IPS-15b (cell line): ENCODE data around the gene HNF4A.
"Not testable (repeated sequence)": the region's sequence is repeated elsewhere in the genome, so short reads cannot be mapped to it uniquely, and the experiment has no call there.

Experiments
- H3K27me3 ChIP-seq: one replicate; pipeline ENCODE4 v1.6.1; 2013; ENCODE audit warnings: low read length; ENCODE audit not compliant: control insufficient read depth, insufficient read depth
- H3K36me3 ChIP-seq: one replicate; pipeline ENCODE4 v1.6.1; 2013; ENCODE audit warnings: low read length; ENCODE audit not compliant: control insufficient read depth, insufficient read depth
- H3K4me1 ChIP-seq: one replicate; pipeline ENCODE4 v1.6.1; 2013; ENCODE audit warnings: mild to moderate bottlenecking, low read length; ENCODE audit not compliant: control insufficient read depth, insufficient read depth
- H3K4me3 ChIP-seq: one replicate; pipeline ENCODE4 v1.5.1; 2013; ENCODE audit warnings: low read depth, low read length
- H3K9ac ChIP-seq: one replicate; pipeline ENCODE4 v1.6.1; 2013; ENCODE audit warnings: low read depth, mild to moderate bottlenecking, low read length
- H3K9me3 ChIP-seq: one replicate; pipeline ENCODE4 v1.6.1; 2013; ENCODE audit warnings: mild to moderate bottlenecking, low read length; ENCODE audit not compliant: control insufficient read depth, insufficient read depth

The HNF4A gene

GRCh38 chr20:44331201-44331600 is 24.3 kb upstream of the HNF4A start:
- H3K36me3 ChIP-seq = no peaks in the 10 kb centered on the region

GRCh38 chr20:44334306-44334705 is 21.2 kb upstream of the HNF4A start:
- H3K9ac ChIP-seq = no peak overlapping the region
- no peaks in the 10 kb centered on the region for H3K36me3 ChIP-seq
- H3K27me3 ChIP-seq = peaks cover 2% of the 10 kb centered on the region
- H3K4me3 ChIP-seq = no peak overlapping the region
- H3K9me3 ChIP-seq = no peaks in the 10 kb centered on the region
- no peaks in the 10 kb centered on the region for H3K4me1 ChIP-seq

More at GRCh38 chr20:44331201-44331600, 24.3 kb upstream of the HNF4A start:
- H3K9me3 ChIP-seq = no peaks in the 10 kb centered on the region
- no peaks in the 10 kb centered on the region for H3K4me1 ChIP-seq
- H3K4me3 ChIP-seq = no peak overlapping the region
- no peak overlapping the region for H3K9ac ChIP-seq
- H3K27me3 ChIP-seq = peaks cover 2% of the 10 kb centered on the region

GRCh38 chr20:44334709-44335108 is 20.8 kb upstream of the HNF4A start:
- Histone ChIP-seq H3K4me1 (no peaks in the 10 kb centered on the region), H3K27me3 (peaks cover 2% of the 10 kb centered on the region), H3K9me3 (no peaks in the 10 kb centered on the region), H3K9ac (no peak overlapping the region), H3K4me3 (no peak overlapping the region), H3K36me3 (no peaks in the 10 kb centered on the region)

DNA sequence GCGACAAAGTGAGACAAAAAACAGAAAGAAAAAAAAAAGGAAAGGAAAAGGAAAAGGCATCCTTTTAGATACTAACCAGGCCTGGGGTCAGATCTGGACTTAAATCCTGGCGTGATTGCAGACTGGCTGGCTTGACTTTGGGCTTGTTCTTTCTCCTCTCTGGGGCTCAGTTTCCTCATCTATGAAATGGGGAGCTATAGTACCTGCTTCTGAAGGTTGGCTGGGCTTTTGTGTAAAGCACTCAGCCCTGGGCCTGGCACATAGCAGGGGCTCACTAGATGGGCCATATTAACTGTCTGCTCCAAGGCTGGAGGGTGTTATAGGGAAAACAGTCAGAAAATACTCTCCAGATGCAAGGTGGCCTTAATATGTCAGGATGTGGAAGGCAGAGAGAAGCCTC is 19.8 kb upstream of the HNF4A start:
- H3K4me3 ChIP-seq = no peak overlapping the region
- no peak overlapping the region for H3K9ac ChIP-seq
- H3K36me3 ChIP-seq = no peaks in the 10 kb centered on the region
- H3K27me3 ChIP-seq = peaks cover 2% of the 10 kb centered on the region
- H3K4me1 ChIP-seq = no peaks in the 10 kb centered on the region
- H3K9me3 ChIP-seq = no peaks in the 10 kb centered on the region

DNA sequence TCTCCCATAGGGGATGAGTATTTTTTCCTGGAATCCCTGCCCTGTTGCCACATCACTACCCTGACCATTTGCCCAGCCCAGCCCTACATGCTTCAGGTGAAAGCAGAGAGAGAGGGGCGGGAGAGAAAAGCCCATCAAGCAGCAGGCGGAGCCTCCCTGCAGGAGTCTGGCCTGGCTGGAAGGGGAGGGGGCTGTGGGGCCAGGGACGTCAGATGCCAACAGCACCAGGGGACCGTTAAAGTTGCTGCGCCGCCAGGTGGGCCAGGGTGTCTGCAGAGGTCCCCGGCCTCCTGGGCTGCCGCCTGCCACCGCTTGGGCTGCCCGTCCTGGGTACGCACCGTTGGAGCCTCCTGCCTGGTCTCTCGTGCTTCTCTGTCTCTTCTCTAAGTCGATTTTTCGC is 19.4 kb upstream of the HNF4A start:
- Histone ChIP-seq H3K9ac (no peak overlapping the region), H3K9me3 (no peaks in the 10 kb centered on the region), H3K36me3 (no peaks in the 10 kb centered on the region), H3K4me3 (no peak overlapping the region), H3K27me3 (peaks cover 2% of the 10 kb centered on the region), H3K4me1 (no peaks in the 10 kb centered on the region)

GRCh38 chr20:44336725-44337380 is 18.6 kb upstream of the HNF4A start, which contains the start of gene R3HDML:
R3HDML (plus strand) TSS chr20:44337043; CDS start chr20:44337158, 115 bp downstream.
- no peaks in the 10 kb centered on the region for H3K4me1 ChIP-seq
- H3K36me3 ChIP-seq = no peaks in the 10 kb centered on the region
- H3K9ac ChIP-seq = no peak within 1 kb of the TSS
- H3K27me3 ChIP-seq = peaks cover 2% of the 10 kb centered on the region
- H3K9me3 ChIP-seq = no peaks in the 10 kb centered on the region
- H3K4me3 ChIP-seq = no peak within 1 kb of the TSS

GRCh38 chr20:44342248-44342647 is 13.3 kb upstream of the HNF4A start:
- Histone ChIP-seq H3K9me3 (no peaks in the 10 kb centered on the region), H3K9ac (no peak overlapping the region)

GRCh38 chr20:44343162-44343675 is 12.3 kb upstream of the HNF4A start:
- Histone ChIP-seq H3K36me3 (no peaks in the 10 kb centered on the region), H3K4me1 (no peaks in the 10 kb centered on the region), H3K9ac (no peak overlapping the region), H3K4me3 (no peak overlapping the region), H3K27me3 (no peaks in the 10 kb centered on the region), H3K9me3 (no peaks in the 10 kb centered on the region)

More at GRCh38 chr20:44342248-44342647, 13.3 kb upstream of the HNF4A start:
- Histone ChIP-seq H3K27me3 (no peaks in the 10 kb centered on the region), H3K4me1 (no peaks in the 10 kb centered on the region), H3K4me3 (no peak overlapping the region), H3K36me3 (no peaks in the 10 kb centered on the region)

- Histone ChIP-seq H3K4me1 (no peaks in the 10 kb centered on the region), H3K9me3 (no peaks in the 10 kb centered on the region), H3K4me3 (no peak overlapping the region), H3K36me3 (no peaks in the 10 kb centered on the region), H3K9ac (no peak overlapping the region), H3K27me3 (no peaks in the 10 kb centered on the region)
These were observed 10.8 kb upstream of the HNF4A start for GRCh38 chr20:44344723-44345122.

- Histone ChIP-seq H3K9ac (no peak overlapping the region), H3K36me3 (no peaks in the 10 kb centered on the region), H3K9me3 (no peaks in the 10 kb centered on the region), H3K4me3 (no peak overlapping the region), H3K27me3 (no peaks in the 10 kb centered on the region), H3K4me1 (no peaks in the 10 kb centered on the region)
These were observed 10.4 kb upstream of the HNF4A start for GRCh38 chr20:44345147-44345546.

DNA sequence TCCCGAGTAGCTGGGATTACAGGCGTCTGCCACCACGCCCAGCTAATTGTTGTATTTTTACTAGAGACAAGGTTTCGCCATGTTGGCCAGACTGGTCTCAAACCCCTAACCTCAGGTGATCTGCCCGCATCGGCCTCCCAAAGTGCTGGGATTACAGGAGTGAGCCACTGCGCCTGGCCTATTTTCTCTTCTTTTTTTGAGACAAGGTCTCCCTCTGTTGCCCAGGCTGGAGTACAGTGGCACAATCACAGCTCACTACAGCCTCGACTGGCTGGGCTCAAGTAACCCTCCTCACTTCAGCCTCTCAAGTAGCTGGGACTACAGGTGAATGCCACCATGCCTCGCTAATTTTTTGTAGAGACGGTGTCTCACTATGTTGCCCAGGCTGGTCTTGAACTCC is 9.6 kb upstream of the HNF4A start:
- H3K4me3 ChIP-seq, H3K27me3 ChIP-seq, H3K9me3 ChIP-seq, H3K4me1 ChIP-seq, H3K9ac ChIP-seq, H3K36me3 ChIP-seq: not testable (repeated sequence)

- H3K9me3 ChIP-seq = no peaks in the 10 kb centered on the region
These were observed 7.3 kb upstream of the HNF4A start for GRCh38 chr20:44348168-44348659.

More at GRCh38 chr20:44348168-44348659, 7.3 kb upstream of the HNF4A start:
- Histone ChIP-seq H3K36me3 (no peaks in the 10 kb centered on the region), H3K4me3 (no peak overlapping the region), H3K4me1 (no peaks in the 10 kb centered on the region), H3K9ac (no peak overlapping the region), H3K27me3 (no peaks in the 10 kb centered on the region)
